ENCODE results near the gene RAD51B. TPM values are rescaled to one million over a fixed set of nuclear protein-coding genes. Genes with fewer than 3 reads are reported as not detected.
"Not testable (repeated sequence)": the region's sequence is repeated elsewhere in the genome, so short reads cannot be mapped to it uniquely, and the experiment has no call there.

The RAD51B gene
- total RNA-seq, 1 donor from 2014 or later = 3.3 TPM

DNA sequence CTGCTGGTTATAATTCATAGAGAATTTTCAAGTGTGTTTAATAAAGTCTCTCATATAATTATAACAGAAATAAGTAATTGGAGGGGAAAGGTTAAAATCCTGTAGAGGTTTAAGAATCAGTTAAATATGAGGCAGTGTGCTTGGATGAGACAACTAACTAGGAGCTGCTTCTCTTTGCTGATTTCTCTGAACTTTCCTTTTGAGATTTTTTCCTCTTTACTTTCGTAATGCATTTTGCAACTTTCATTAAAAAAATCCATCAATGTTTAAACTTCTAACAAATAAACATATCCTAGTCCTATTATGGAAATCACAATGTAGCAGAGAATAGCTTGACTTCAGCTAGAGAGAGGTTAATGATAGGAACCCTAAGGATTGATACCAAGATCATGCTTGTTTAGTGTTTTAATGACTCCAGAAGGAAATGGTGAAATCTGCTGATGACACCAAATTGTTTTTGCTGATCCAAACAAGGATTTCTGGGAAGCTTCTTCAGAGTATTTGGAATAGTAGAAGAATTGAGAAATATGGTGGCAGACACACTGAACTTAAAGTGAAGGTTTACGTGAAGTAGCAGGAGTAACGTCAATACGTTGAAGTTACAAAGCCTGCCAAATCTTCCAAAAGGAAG lies 122.6 kb downstream of the RAD51B start:
- no peak for DNase-seq (ENCODE audit: low spot score)
- peak; percentile 30 for ATAC-seq

DNA sequence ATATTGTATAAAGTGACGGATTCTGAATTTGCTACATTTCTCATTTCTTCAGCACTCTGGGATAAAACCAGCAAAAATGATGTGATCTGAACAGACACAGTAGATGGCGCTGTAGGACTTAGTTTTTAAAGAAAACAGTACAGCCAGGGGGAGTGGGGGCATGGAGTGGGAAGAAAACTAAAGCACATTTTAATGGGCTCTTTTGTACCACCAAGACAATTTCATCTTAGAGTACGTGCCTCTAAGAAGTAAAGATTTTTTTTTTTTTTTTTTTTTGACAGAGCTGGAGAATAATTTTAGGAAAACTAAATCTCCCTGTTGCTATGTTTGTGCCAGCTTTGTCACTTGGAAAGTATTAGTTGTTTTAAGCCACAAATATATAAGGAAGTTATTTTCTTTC lies 124.4 kb downstream of the RAD51B start:
- ATAC-seq (peak; percentile 67), DNase-seq (ENCODE audit: low spot score) (peak; percentile 58)

DNA sequence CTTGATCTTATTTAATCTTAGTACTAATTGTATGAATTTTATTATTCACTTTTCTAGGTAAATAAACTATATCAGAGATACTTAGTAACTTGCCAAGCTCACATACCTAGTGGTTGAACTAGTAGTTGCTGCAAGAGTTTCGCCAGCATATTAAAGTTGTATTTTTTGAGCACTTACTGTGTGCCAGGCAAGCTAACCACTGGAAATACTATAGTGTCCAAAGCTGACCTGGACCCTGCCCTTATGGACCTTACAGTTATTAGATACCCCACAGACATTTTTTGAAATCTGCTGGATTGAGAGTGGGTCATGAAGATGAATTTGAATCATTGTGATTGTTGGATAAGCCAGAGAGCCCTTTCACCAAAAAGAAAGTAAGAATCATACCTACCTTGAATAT lies 125.0 kb downstream of the RAD51B start:
- DNase-seq (ENCODE audit: low spot score) (no peak), ATAC-seq (no peak)

DNA sequence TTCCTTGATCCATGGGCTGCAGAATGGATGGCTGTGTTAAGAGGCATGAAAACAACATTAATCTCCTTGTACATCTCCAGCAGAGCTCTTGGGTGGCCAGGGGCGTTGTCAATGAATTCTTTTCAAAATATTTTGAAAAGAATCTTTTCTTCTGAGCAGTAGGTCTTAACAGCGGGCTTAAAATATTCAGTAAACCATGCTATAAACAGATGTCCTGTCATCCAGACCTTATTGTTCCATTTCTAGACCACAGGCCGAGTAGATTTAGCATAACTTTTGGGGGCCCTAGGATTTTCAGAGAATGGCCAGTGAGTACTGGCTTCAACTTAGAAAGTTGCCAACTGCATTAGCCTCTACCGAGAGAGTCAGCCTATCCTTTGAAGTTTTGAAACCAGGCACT lies 130.2 kb downstream of the RAD51B start:
- ATAC-seq (no peak), DNase-seq (ENCODE audit: low spot score) (no peak)

DNA sequence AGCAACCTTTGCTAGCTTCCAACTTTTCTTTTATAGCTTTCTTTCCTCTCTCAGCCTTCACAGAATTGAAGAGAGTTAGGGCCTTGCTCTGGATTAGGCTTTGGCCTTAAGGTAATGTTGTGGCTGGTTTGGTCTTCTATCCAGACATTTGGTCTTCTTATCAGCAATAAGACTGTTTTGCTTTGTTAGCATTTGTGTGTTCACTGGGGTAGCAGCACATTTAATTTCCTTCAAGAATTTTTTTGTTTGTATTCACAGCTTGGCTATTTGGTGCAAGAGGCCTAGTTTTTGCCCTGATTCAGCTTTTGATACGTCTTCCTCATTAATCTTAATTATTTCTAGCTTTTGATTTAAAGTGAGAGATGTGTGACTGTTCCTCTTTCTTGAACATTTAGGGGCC lies 130.8 kb downstream of the RAD51B start:
- no peak for ATAC-seq
- DNase-seq (ENCODE audit: low spot score) = no peak

DNA sequence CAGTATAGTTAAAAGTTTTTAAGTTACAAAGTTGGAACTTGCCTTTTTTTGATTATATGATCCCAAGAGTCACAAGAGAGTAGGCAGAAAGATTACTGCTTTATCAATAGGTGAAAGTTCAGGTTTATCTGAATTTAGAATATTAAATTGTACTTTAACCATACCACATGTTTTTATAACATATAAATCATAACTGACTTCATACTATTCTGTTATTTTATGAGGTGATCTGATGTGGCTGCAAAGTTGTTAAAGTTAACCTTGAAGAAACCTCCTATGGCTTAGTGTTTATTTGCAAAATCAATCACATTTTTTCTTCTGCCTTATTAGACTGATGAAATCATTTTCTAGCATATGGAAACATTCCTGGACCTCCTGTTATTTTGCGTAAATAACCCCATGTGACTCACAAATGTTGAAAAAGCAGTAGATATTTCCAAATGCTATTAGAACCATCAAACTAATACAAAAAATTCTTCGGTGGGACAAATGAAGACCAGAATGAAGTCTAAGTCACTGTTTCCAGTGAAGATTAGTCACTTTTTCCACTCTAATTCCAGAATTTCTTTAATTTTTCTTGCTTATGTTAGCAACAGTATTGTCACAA lies 132.1 kb downstream of the RAD51B start:
- ATAC-seq (no peak), DNase-seq (ENCODE audit: low spot score) (no peak)

DNA sequence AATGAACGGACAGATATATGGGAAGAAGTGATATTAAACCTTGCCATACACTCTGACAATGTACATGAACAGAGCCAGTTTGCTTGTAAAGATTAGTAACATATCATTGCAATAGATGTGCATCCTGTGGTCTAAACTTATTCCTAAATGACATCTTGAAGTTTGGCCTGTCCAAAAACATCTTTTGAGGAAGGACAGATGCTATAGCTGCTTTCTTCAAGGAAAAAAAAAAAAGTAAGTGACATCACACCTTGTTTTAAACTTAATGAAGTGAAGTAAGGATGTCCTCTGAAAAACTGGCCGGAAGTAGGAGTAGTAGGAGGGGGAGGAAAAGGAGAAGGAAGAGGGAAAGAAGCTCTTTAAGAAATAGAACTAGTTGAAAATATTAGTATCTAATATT lies 132.8 kb downstream of the RAD51B start:
- ATAC-seq (no peak), DNase-seq (ENCODE audit: low spot score) (no peak)

DNA sequence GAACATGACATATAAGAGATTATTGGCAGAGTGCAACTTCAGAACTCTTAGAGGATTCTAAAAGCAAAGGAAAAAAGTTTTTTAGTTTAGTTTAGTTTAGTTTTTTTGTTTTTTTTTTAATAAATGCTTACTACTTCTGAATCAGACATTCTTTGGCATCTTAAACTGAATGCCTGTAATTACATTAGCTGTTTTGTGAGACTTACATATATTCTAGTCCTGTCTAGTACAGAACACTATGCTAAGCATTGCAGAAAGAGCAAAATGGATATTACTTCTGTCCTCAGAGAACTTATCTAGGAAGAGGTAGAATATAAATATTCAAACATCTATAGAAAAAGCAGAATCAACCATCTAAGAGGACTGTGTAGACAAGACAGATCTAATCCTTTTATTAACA lies 133.2 kb downstream of the RAD51B start:
- DNase-seq (ENCODE audit: low spot score) (no peak), ATAC-seq (no peak)

DNA sequence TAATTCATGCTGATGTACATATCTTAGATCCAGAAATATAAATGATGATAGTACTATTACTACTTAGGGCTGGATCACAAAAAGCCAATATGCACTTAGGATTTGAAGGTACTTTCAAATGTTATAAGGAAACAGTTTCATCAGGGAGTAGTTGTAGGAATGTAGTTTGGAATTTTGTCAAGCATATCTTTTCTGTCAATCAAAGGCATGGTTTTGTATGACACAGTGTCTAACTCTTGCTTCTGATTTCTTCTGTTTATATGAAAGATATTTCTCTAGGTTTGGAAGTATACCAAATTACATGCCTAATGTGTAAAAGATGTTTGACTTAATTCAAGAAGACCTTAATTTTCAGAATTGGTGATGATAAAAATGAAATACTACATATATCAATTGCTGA lies 135.7 kb downstream of the RAD51B start:
- no peak for DNase-seq (ENCODE audit: low spot score)
- ATAC-seq = no peak

DNA sequence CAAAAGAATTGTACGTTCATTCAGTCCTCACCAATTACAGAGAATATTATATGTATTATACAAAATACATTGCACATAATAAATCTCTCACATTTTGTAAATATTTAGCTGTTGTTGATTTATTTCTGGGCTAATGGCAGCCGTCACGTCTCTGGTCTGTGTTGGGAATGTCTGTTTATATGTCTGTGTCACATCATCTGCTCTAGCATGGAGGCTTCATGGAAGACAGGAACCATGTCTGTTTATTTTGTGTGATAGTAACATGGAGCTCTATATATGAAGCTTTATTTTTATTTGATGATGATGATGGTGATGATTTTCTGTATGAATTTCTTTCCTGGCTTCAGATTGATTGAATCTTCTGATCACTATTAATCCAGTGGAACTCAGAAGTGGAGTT lies 138.4 kb downstream of the RAD51B start:
- no peak for DNase-seq (ENCODE audit: low spot score)
- ATAC-seq = no peak

DNA sequence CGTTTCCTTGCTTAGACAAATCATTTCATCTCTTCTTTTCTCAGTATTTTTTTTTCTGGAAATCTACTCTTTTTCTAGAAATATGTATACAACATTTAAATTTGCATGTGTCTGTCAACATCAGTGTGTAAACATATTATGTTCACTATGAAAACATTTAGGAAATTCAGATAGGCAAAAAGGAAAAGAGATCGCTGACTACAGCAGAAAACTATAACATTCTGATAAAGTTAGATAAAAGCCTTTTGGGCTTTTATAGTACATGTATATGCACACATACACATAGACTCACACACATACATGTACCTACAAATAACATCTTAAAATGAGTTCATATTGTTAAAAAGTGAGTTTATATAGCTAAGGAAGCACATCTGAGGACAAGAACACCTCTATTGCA lies 142.1 kb downstream of the RAD51B start:
- DNase-seq (ENCODE audit: low spot score) (no peak), ATAC-seq (no peak)

DNA sequence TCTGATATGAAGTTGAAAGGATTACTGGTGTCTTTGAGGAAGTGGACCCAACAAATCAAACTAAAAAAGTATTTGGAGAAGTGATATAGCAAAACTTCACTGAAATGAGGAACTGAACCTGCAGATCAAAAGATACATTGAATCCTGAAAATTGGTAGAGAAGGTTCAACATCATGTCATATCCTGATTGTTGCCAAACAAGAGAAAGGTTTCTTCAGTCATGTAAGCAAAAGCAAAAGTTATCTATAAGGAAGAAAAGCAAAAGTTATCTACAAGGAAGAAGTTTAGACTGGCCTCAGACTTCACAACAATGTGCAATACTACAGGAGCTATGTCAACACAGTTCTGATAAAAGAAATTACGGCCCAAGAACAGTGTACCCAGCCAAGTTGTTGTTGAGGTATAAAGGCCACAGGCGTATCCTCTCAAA lies 142.7 kb downstream of the RAD51B start:
- ATAC-seq = peak; percentile 90
- DNase-seq (ENCODE audit: low spot score) = no peak

DNA sequence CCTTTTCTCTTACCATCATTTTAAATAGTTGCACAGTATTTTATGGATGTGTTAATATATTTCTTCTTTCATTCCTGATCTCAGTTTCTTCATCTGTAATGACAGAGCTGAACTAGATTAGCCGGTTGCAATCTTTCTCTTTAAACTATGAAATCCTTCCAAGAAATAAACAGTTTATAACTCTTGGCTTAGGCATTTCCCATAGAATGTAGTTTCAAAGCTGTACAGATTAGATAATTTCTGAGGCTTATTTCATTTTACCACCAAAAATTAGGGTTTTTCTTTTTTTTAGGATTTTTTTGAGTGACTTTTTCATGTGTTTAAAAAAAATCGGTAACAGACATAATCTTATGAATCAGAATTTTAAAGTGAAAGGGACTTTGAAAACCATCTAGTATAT lies 144.0 kb downstream of the RAD51B start:
- ATAC-seq = no peak
- DNase-seq (ENCODE audit: low spot score) = no peak

DNA sequence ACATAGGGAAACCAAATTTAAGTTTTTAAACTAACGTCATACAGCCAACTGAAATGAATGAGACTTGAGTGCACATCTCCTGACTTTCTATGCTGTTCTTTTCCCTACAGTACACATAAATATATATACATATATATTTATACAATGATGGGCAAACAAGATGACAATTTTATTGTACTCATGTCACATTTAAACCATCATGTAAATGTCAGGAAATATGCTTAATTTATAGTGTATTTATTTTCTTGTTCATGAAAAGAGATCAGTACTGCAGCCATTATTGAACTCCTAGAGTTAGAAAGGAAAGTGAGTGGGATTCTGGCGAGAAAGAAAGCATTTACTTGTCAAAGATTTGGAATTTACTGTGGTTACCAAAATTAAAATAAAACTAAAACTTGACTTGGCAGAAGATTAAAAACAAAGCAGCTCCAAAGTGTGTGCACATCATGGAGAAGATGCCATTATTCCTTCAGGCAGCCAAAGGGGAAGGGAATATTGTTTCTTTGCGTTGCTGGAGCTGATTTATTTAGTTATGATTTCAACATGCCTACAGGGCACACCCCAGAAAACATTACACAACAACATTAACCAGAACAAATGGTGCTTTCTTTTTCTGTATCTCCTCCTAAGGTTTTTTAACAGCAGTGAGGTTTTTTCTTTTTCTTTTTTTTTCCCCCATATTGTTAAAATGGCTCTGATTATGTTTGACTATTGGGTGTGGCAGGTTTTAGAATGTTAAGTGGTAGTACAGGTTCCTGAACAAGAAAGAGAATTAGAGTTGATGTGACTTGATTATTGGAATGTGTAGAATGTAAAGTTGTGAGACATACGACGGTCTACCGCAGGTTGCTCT lies 144.6 kb downstream of the RAD51B start:
- peak; percentile 79 for ATAC-seq
- DNase-seq (ENCODE audit: low spot score) = no peak

DNA sequence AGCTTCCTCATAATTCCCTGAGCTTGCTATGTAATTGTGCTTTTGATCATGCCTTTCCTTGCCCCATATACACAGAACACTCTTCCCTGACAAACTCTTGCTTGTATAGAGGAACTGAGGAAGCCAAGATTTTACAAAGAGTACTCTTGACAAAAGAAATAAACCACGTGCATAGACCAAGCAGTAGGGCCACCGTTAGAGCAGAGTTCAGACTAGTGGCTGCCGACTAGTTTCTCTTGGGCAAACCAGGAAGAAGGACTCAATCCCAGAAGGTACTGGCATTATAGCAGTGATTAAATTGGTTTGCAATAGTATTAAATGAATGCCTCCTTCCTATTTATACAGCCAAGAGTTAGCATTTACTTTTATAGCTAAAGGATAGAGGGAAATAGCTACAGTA lies 146.1 kb downstream of the RAD51B start:
- DNase-seq (ENCODE audit: low spot score) (no peak), ATAC-seq (no peak)

DNA sequence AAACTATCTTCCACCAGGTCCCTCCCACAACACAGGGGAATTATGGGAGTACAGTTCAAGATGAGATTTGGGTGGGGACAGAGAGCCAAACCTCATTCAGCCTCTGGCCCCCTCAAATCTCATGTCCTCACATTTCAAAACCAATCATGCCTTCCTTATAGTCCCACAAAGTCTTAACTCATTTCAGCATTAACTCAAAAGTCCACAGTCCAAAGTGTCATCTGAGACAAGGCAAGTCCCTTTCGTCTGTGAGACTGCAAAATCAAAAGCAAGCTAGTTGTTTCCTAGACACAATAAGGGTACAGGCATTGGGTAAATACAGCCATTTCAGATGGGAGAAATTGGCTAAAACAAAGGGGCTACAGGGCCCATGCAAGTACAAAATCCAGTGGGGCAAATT lies 147.6 kb downstream of the RAD51B start:
- DNase-seq (ENCODE audit: low spot score) (no peak), ATAC-seq (no peak)

DNA sequence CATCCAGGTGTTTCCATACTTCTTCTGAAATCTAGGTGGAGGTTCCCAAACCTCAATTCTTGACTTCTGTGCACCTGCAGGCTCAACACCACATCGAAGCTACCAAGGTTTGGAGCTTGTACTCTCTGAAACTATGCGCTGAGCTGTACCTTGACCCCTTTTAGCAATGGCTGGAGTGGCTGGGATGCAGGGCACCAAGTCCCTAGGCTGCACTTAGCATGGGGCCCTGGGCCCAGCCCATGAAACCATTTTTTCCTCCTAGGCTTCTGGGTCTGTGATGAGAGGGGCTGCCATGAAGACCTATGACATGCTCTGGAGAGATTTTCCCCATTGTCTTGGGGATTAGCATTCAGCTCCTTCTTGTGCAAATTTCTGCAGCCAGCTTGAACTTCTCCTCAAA lies 148.4 kb downstream of the RAD51B start:
- not testable (repeated sequence) for ATAC-seq; DNase-seq (ENCODE audit: low spot score)

DNA sequence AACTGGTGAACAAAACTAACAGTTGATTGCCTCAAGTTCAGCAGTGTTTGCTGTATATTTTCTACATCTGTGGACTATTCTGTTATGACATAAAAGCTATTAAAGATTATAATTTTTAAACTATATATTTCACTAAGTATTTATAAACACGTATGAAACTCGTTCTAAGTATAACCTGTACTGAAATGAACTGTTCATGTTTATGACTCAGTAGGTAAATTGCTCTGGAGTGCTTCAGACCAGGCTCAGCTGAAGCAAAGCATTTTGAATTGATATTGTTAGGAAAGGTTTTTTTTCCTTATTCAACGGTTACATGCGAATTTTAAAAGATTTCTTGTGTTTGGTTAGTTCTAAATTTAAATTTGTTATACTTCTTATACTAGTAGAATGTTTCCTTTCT lies 151.3 kb downstream of the RAD51B start:
- ATAC-seq (no peak), DNase-seq (ENCODE audit: low spot score) (no peak)

DNA sequence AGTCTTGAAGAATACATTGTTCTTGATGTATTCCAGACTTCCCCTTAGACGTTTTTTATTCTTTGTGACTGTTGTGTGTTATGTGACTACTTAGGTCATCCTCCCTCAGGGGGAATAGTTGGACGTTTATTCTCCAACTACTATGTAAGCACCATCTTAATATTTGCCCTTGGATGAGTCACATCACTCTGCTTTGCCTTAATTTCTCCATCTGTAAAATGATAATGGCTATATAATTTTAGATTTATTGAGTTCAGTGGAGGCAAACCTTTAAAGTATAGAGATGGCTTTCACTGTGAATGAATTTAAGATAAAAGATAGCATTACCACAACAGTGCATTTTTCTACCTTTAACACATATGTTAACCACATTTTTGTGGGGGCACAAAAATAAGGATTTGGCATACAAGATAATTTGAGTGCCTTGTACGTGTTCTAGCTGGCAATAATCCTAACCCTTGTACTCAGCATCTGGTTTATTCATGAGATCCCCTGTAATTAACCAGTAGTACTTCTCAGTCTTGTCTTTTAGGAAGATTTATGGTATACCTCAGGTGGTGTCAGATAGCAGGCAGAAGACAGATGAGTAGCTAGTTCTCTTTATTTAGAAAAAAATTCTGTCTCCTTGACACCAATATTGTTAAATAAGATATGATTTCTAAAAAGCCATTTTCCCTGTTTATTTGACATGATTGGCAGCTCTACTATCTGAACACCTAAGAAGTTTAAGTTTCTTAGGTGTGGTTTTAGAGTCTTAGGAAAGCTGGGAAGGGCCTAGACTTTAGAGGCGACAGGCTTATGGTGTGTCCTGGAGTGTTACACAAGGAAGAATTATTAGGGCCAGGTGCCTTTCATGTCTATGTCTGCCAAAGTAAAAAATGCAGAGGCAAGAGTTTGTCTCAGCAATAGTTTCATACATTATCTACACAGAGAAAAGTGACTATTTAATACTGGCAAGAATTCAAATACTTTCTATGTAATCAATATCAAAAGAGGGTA lies 152.3 kb downstream of the RAD51B start:
- no peak for DNase-seq (ENCODE audit: low spot score)

DNA sequence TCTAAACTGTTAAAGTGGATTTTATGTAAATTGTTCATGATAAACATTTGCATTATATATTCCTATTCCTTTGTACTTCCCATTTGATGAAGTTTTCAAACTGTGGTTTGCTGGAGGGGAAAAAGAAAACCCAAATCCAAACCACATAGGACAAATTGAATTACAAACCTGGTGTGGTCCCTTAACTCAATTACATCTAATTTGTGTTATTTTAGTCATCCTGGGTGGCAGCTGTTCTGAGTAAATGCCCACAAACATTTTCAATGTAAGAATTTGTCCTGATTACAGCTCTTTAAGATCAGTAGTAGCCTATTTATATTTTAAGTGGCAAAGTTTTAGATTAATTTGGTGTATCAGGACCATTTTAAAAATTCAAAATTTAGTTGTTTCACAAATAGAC lies 153.9 kb downstream of the RAD51B start:
- no peak for ATAC-seq
- DNase-seq (ENCODE audit: low spot score) = no peak

More for the DNA sequence above, 152.3 kb downstream of the RAD51B start:
- ATAC-seq = no peak

DNA sequence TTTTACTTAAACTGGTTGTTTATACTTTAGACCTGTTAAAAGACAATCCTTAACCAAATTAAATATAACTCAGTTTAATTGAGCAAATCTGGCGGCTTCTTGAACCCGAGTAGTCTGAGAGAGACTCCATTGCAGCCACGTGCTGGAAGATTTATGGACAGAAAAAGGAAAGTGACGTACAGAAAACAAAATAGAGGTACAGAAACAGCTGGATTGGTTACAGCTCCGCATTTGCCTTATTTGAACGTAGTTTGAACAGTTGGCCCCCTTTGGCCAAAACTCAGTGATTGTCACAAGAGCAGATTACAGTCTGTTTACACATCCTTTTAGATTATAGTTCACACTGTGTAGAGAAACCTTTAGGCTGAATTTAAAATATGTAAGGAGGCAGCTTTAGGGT lies 155.9 kb downstream of the RAD51B start:
- no peak for ATAC-seq
- DNase-seq (ENCODE audit: low spot score) = no peak

All from left lobe of liver (tissue), 2 donors.